HG03103 (cell line): ENCODE results near the gene WRAP53.

Experiments
- ATAC-seq: cut with Tn5 transposase; IDR thresholded peaks from one replicate; pipeline ENCODE4 v1.9.1; 2021; ENCODE audit warnings: low read depth; ENCODE audit not compliant: unreplicated experiment

Gene WRAP53

GRCh38 chr17:7677388-7678067 lies 10.7 kb upstream of the WRAP53 start:
- no peak for ATAC-seq

GRCh38 chr17:7684851-7685532 lies 3.3 kb upstream of the WRAP53 start:
- no peak for ATAC-seq

- peak; percentile 43 for ATAC-seq
Observed at GRCh38 chr17:7685533-7686221, 2.6 kb upstream of the WRAP53 start.

- peak; percentile 40 for ATAC-seq
Observed at GRCh38 chr17:7686222-7687071, 1.8 kb upstream of the WRAP53 start.

GRCh38 chr17:7687072-7687907 lies 987 bp upstream of the WRAP53 start, which contains the start of gene TP53:
Gene TP53, minus strand, starts transcription at chr17:7687490. Its CDS starts 10,896 bp downstream, at chr17:7676594.
- ATAC-seq: no peak

GRCh38 chr17:7688808-7689316 lies 585 bp downstream of the WRAP53 start:
- ATAC-seq: no peak

GRCh38 chr17:7695586-7695985 lies 7.3 kb downstream of the WRAP53 start:
- ATAC-seq: no peak

- ATAC-seq: no peak
Observed at GRCh38 chr17:7697828-7698588, 9.7 kb downstream of the WRAP53 start.

GRCh38 chr17:7700510-7700909 lies 12.2 kb downstream of the WRAP53 start:
- no peak for ATAC-seq

GRCh38 chr17:7701681-7702080 lies 13.4 kb downstream of the WRAP53 start:
- ATAC-seq: no peak

GRCh38 chr17:7702776-7703175 lies 14.5 kb downstream of the WRAP53 start:
- no peak for ATAC-seq

- ATAC-seq: no peak
Observed at GRCh38 chr17:7703584-7704479, 15.6 kb downstream of the WRAP53 start.

GRCh38 chr17:7704601-7705268 lies 16.5 kb downstream of the WRAP53 start, which contains the start of gene EFNB3:
Gene EFNB3, plus strand, starts transcription at chr17:7705202. Its CDS starts 397 bp downstream, at chr17:7705599.
- ATAC-seq: no peak

GRCh38 chr17:7705269-7706255 lies 17.3 kb downstream of the WRAP53 start:
- no peak for ATAC-seq

- ATAC-seq: no peak
Observed at GRCh38 chr17:7706631-7707354, 18.5 kb downstream of the WRAP53 start.
